Keratinocyte (primary cell): ENCODE results near the gene GNAL. TPM values are rescaled to one million over a fixed set of nuclear protein-coding genes. Genes with fewer than 3 reads are reported as not detected.

ENCODE experiments used
- DNase-seq: peaks from one replicate; pipeline ENCODE4 v3.0.0-alpha.2; 2011; ENCODE audit warnings: low read depth, missing footprints, low spot score
- FAIRE-seq: peaks from 2 replicates; lab custom pipeline; 2011; peaks lifted over from hg19 to GRCh38; lab: Jason Lieb, UNC
- H2AFZ ChIP-seq: 2 replicates; pipeline ENCODE4 v1.6.0; 2012; ENCODE audit warnings: low read length, control low read depth, inconsistent platforms; ENCODE audit not compliant: control insufficient read depth
- H3K27ac ChIP-seq: 2 replicates; pipeline ENCODE4 v1.5.1; 2011; ENCODE audit warnings: low read length; ENCODE audit not compliant: control insufficient read depth, insufficient read depth
- H3K27me3 ChIP-seq: 3 replicates; pipeline ENCODE4 v1.6.0; 2011; ENCODE audit warnings: low read length; ENCODE audit not compliant: control insufficient read depth, insufficient read depth; ENCODE audit errors: extremely low read depth
- H3K36me3 ChIP-seq, 2 experiments: 2 replicates in 1 of 2; 3 replicates in 1 of 2; pipeline ENCODE4 v1.5.1; 2011; ENCODE audit warnings: low read length in 2 of 2, mild to moderate bottlenecking in 1 of 2; ENCODE audit not compliant: control insufficient read depth in 2 of 2, insufficient read depth in 2 of 2; ENCODE audit errors: extremely low read depth in 1 of 2
- H3K4me1 ChIP-seq: 3 replicates; pipeline ENCODE4 v1.5.1; 2011; ENCODE audit warnings: low read length; ENCODE audit not compliant: control insufficient read depth, insufficient read depth; ENCODE audit errors: extremely low read depth
- H3K4me2 ChIP-seq: 3 replicates; pipeline ENCODE4 v1.6.0; 2011; ENCODE audit warnings: low read depth, low read length; ENCODE audit not compliant: control insufficient read depth, insufficient read depth; ENCODE audit errors: extremely low read depth
- H3K4me3 ChIP-seq, 3 experiments: fragments of 200-600 bp in 1 of 3; sonication (generic) in 1 of 3; 2 replicates in 2 of 3; 3 replicates in 1 of 3; pipeline ENCODE4 v1.5.1; 2011 to 2016; ENCODE audit warnings: low read length in 3 of 3, mild to moderate bottlenecking in 3 of 3, control low read depth in 2 of 3, inconsistent platforms in 1 of 3, low read depth in 1 of 3, mixed read lengths in 1 of 3, mixed run types in 1 of 3, moderate library complexity in 1 of 3; ENCODE audit not compliant: control insufficient read depth in 2 of 3, insufficient read depth in 2 of 3; ENCODE audit errors: extremely low read depth in 1 of 3
- H3K79me2 ChIP-seq: 2 replicates; pipeline ENCODE4 v1.6.0; 2012; ENCODE audit warnings: low read length; ENCODE audit not compliant: control insufficient read depth, insufficient read depth
- H3K9ac ChIP-seq: 3 replicates; pipeline ENCODE4 v1.6.0; 2011; ENCODE audit warnings: low read length; ENCODE audit not compliant: control insufficient read depth, insufficient read depth; ENCODE audit errors: extremely low read depth
- H3K9me1 ChIP-seq: 3 replicates; pipeline ENCODE4 v1.6.0; 2011; ENCODE audit warnings: low read length; ENCODE audit not compliant: control insufficient read depth, insufficient read depth; ENCODE audit errors: extremely low read depth
- H3K9me3 ChIP-seq: 2 replicates; pipeline ENCODE4 v1.5.1; 2012; ENCODE audit warnings: low read depth, low read length; ENCODE audit not compliant: control insufficient read depth
- H4K20me1 ChIP-seq: 3 replicates; pipeline ENCODE4 v1.6.0; 2011; ENCODE audit warnings: low read length; ENCODE audit not compliant: control insufficient read depth, insufficient read depth; ENCODE audit errors: extremely low read depth
- CTCF ChIP-seq, 3 experiments: IDR thresholded peaks in 1 of 3; conservative IDR thresholded peaks in 1 of 3; optimal IDR thresholded peaks in 1 of 3; 2 replicates in 2 of 3; 3 replicates in 1 of 3; pipeline versions ENCODE3 to v1.5.1; 2011; ENCODE audit warnings: low read length in 3 of 3, mild to moderate bottlenecking in 3 of 3, moderate library complexity in 2 of 3, control low read depth in 1 of 3, inconsistent platforms in 1 of 3; ENCODE audit not compliant: insufficient read depth in 2 of 3; ENCODE audit errors: extremely low read depth in 1 of 3
- EZH2 ChIP-seq: IDR thresholded peaks from one replicate; pipeline ENCODE4 v1.6.1; 2012; ENCODE audit warnings: inconsistent platforms, mild to moderate bottlenecking, low read length, moderate library complexity
- dilution Hi-C: fragments of 300-500 bp; cut with MboI; formaldehyde crosslinking; loops from one replicate; pipeline ENCODE4 v1.7.0; 2020; ENCODE audit warnings: low sequenced_read_pairs; ENCODE audit not compliant: extremely low pct_ligation_motif_present
- polyA plus RNA-seq, 5 experiments: library from polyadenylated mRNA; depleted of rRNA in 3 of 5; stranded (reverse) in 3 of 5; stranded (forward) in 1 of 5; unstranded in 1 of 5; fragments of >200 nt; gene quantifications; 1 replicate in 1 of 5; 2 replicates in 3 of 5; 3 replicates in 1 of 5; pipeline versions ENCODE4 v1.2.1 to v1.2.3, GENCODE V29; 2011 to 2012; ENCODE audit warnings: missing spikeins in 2 of 5, low read depth in 1 of 5, low replicate concordance in 1 of 5

Gene GNAL
- polyA plus RNA-seq, 1 donor (not counting 4 experiments of a cell fraction or from before 2014, with no cell fraction given) = 30.0 TPM

DNA sequence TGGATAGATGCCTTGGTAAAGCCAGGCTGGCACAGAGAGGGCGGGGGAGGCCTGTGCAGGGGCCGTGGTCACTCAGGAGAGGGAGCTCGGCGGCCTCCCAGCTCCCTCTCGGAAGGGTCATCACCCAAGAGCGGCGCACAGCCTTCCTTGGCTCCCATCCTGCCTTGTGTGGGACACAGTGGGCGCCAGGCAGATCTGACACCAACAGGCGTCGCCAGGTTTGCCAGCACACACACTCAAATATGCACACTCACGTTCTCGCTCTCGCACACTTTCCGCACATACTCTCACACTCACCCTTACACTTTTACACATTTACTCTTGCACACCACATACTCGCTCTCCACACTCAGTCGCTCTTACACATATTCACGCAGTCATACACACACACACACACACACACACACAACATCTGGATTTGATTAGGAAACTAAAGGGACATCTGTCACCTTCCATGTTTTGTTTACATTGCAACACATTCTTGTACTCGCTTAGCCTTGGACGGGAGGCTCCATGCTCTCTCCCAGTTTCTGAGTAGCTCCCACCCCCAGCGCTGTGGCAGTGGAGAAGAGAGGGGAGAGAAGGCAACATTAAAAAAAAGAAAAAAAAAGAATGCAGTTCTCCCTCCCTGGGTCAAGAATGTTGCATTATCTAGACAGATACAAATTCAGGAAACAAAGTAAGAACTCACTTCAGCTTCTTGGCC lies 172.7 kb downstream of the GNAL start:
- no peaks in the 10 kb centered on the region for H3K9me1 ChIP-seq
- FAIRE-seq (no peak), DNase-seq (no peak)
- peaks cover 35% of the 10 kb centered on the region for H3K4me1 ChIP-seq
- TF ChIP-seq EZH2 = no peak
- TF ChIP-seq CTCF (optimal IDR thresholded peaks at IDR 0.05 in 1 of 3, IDR thresholded peaks at IDR 0.05 in 1 of 3, conservative IDR thresholded peaks at IDR 0.05 in 1 of 3; ENCODE audit: extremely low read depth in 1 of 3, insufficient read depth in 2 of 3, low read length in 3 of 3) = no peak
- H4K20me1 ChIP-seq = no peaks in the 10 kb centered on the region
- H2AFZ ChIP-seq = no peak overlapping the region
- no peaks in the 10 kb centered on the region for H3K9me3 ChIP-seq
- H3K27me3 ChIP-seq = no peaks in the 10 kb centered on the region
- no peak overlapping the region for H3K4me2 ChIP-seq
- no peak overlapping the region for H3K9ac ChIP-seq
- H3K27ac ChIP-seq = no peak overlapping the region
- dilution Hi-C loops = no loop called here
- H3K36me3 ChIP-seq = no peaks in the 10 kb centered on the region
- no peaks in the 10 kb centered on the region for H3K79me2 ChIP-seq
- no peak overlapping the region for H3K4me3 ChIP-seq

GRCh38 chr18:11862468-11863137 lies 173.5 kb downstream of the GNAL start:
- Histone ChIP-seq H3K27ac (no peak overlapping the region), H3K27me3 (no peaks in the 10 kb centered on the region), H3K36me3 (no peaks in the 10 kb centered on the region), H3K9me1 (no peaks in the 10 kb centered on the region), H3K9ac (no peak overlapping the region), H3K79me2 (no peaks in the 10 kb centered on the region), H4K20me1 (no peaks in the 10 kb centered on the region), H3K4me2 (no peak overlapping the region), H2AFZ (no peak overlapping the region), H3K4me3 (no peak overlapping the region), H3K9me3 (no peaks in the 10 kb centered on the region), H3K4me1 (peaks cover 27% of the 10 kb centered on the region)
- dilution Hi-C loops = no loop called here
- no peak for TF ChIP-seq EZH2
- no peak for TF ChIP-seq CTCF (optimal IDR thresholded peaks at IDR 0.05 in 1 of 3, IDR thresholded peaks at IDR 0.05 in 1 of 3, conservative IDR thresholded peaks at IDR 0.05 in 1 of 3; ENCODE audit: extremely low read depth in 1 of 3, insufficient read depth in 2 of 3, low read length in 3 of 3)
- no peak for FAIRE-seq
- no peak for DNase-seq
